Stimulated activated CD4-positive, alpha-beta T cell treated with anti-CD3 and anti-CD28 coated beads, Interleukin-1b, Interleukin-23, amount 100 ng/mL, for 24 hours (primary cell): ENCODE measurements around the gene C17orf75.
A peak's percentile ranks its signal among the peaks of the same experiment; 100 is the strongest.
"Not testable (repeated sequence)": the region's sequence is repeated elsewhere in the genome, so short reads cannot be mapped to it uniquely, and the experiment has no call there.

Experiments used
- DNase-seq, 4 experiments: peaks; one replicate each; pipeline ENCODE4 v3.0.0-alpha.2; 2020; ENCODE audit warnings: low read depth in 4 of 4, low spot score in 1 of 4

C17orf75 gene

GRCh38 chr17:32341857-32342602 lies at the start of gene C17orf75:
Gene C17orf75, minus strand, starts transcription at chr17:32342173. Its CDS starts 34 bp downstream, at chr17:32342139.
- peak; percentile 61 to 79 (median 72) for DNase-seq

GRCh38 chr17:32388613-32389459 lies 46.9 kb upstream of the C17orf75 start:
- no peak for DNase-seq

- not testable (repeated sequence) for DNase-seq
Measured at GRCh38 chr17:32388128-32388527, 46.2 kb upstream of the C17orf75 start.

- DNase-seq = no peak
Measured at GRCh38 chr17:32386844-32387243, 44.9 kb upstream of the C17orf75 start.

- DNase-seq = no peak
Measured at GRCh38 chr17:32385971-32386370, 44.0 kb upstream of the C17orf75 start.

- no peak for DNase-seq
Measured at GRCh38 chr17:32385121-32385520, 43.1 kb upstream of the C17orf75 start.

- DNase-seq = no peak
Measured at GRCh38 chr17:32383926-32384434, 42.0 kb upstream of the C17orf75 start.

GRCh38 chr17:32382526-32383223 lies 40.7 kb upstream of the C17orf75 start:
- no peak for DNase-seq

- DNase-seq = no peak
Measured at GRCh38 chr17:32370426-32370825, 28.5 kb upstream of the C17orf75 start.

GRCh38 chr17:32361270-32361669 lies 19.3 kb upstream of the C17orf75 start:
- no peak for DNase-seq

GRCh38 chr17:32357615-32358014 lies 15.6 kb upstream of the C17orf75 start:
- DNase-seq = no peak

- DNase-seq = no peak
Measured at GRCh38 chr17:32356750-32357149, 14.8 kb upstream of the C17orf75 start.

GRCh38 chr17:32356378-32356743 lies 14.4 kb upstream of the C17orf75 start:
- DNase-seq = no peak

- no peak for DNase-seq
Measured at GRCh38 chr17:32355649-32356377, 13.8 kb upstream of the C17orf75 start.

- not testable (repeated sequence) for DNase-seq
Measured at GRCh38 chr17:32352734-32353133, 10.8 kb upstream of the C17orf75 start.

- peak in 1 of 4 experiments; percentile 14 for DNase-seq
Measured at GRCh38 chr17:32350666-32351418, 8.9 kb upstream of the C17orf75 start.

GRCh38 chr17:32349854-32350665 lies 8.1 kb upstream of the C17orf75 start, which contains the start of gene ZNF207:
Gene ZNF207, plus strand, starts transcription at chr17:32350157. Its CDS starts 129 bp downstream, at chr17:32350286.
- DNase-seq = peak; percentile 84 to 92 (median 89)

- no peak for DNase-seq
Measured at GRCh38 chr17:32349503-32349853, 7.5 kb upstream of the C17orf75 start.

GRCh38 chr17:32348483-32348800 lies 6.5 kb upstream of the C17orf75 start:
- DNase-seq = no peak
